Omental fat pad (tissue), 4 donors: ENCODE measurements around the gene MC1R. TPM values are rescaled to one million over a fixed set of nuclear protein-coding genes. Genes with fewer than 3 reads are reported as not detected.
"Not testable (repeated sequence)": the region's sequence is repeated elsewhere in the genome, so short reads cannot be mapped to it uniquely, and the experiment has no call there.

Source experiments
- ATAC-seq: fragments of 150-250 bp; one replicate; pipeline ENCODE4 v1.9.1; 2016; ENCODE audit warnings: mild to moderate bottlenecking, moderate library complexity; ENCODE audit not compliant: low FRiP score
- DNase-seq: peaks from one replicate; pipeline ENCODE4 v3.0.0-alpha.2; 2019; ENCODE audit warnings: low spot score
- CTCF ChIP-seq, 3 donors: fragments of 450-650 bp; IDR thresholded peaks; one replicate each; pipeline ENCODE4 v1.5.1; 2016 to 2017; ENCODE audit warnings: antibody characterized with exemption in 3 of 3, mild to moderate bottlenecking in 3 of 3, moderate library complexity in 2 of 3
- total RNA-seq, 4 donors: library from RNA; depleted of rRNA; stranded (reverse); fragments of >200 nt; gene quantifications; one replicate each; pipeline ENCODE4 v1.1.0, GENCODE V29; 2016

MC1R gene
- total RNA-seq, 4 donors from 2014 or later: 2.5 to 7.4 (median 6.0) TPM

DNA sequence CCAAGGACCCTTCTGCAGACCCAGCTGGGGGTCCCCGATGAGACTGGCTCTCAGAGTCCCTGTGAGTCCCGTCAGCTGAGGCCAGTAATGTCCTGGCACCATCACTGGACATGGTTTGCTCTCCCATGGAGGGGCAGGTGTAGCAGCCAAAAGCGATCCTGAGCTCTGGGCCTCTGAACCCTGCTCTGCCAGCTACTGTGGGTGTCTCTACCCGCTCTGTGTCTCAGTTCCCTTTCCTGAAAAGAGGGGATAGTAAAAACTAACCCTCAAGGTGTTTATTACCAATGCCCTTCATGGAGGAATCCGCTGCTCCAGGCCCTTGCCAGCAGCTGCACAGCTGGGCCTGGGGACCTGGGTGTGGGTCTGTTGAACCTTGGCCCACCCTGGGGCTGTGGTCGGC is 13.3 kb downstream of the MC1R start:
- ATAC-seq (no peak), DNase-seq (no peak)
- TF ChIP-seq CTCF (IDR thresholded peaks at IDR 0.05): no peak

GRCh38 chr16:89934019-89934418 is 15.4 kb downstream of the MC1R start:
- DNase-seq, ATAC-seq: not testable (repeated sequence)

DNA sequence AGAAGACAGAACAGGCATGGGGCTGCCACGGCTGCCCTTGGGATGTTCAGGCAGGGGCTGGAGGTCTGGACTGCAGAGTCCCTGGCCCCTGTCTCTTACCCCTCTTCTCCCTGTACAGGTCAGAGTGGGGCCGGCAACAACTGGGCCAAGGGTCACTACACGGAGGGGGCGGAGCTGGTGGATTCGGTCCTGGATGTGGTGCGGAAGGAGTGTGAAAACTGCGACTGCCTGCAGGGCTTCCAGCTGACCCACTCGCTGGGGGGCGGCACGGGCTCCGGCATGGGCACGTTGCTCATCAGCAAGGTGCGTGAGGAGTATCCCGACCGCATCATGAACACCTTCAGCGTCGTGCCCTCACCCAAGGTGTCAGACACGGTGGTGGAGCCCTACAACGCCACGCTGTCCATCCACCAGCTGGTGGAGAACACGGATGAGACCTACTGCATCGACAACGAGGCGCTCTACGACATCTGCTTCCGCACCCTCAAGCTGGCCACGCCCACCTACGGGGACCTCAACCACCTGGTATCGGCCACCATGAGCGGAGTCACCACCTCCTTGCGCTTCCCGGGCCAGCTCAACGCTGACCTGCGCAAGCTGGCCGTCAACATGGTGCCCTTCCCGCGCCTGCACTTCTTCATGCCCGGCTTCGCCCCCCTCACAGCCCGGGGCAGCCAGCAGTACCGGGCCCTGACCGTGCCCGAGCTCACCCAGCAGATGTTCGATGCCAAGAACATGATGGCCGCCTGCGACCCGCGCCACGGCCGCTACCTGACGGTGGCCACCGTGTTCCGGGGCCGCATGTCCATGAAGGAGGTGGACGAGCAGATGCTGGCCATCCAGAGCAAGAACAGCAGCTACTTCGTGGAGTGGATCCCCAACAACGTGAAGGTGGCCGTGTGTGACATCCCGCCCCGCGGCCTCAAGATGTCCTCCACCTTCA is 16.2 kb downstream of the MC1R start:
- ATAC-seq (no peak), DNase-seq (no peak)
- no peak for TF ChIP-seq CTCF (IDR thresholded peaks at IDR 0.05)

DNA sequence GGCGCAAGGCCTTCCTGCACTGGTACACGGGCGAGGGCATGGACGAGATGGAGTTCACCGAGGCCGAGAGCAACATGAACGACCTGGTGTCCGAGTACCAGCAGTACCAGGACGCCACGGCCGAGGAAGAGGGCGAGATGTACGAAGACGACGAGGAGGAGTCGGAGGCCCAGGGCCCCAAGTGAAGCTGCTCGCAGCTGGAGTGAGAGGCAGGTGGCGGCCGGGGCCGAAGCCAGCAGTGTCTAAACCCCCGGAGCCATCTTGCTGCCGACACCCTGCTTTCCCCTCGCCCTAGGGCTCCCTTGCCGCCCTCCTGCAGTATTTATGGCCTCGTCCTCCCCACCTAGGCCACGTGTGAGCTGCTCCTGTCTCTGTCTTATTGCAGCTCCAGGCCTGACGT is 17.0 kb downstream of the MC1R start:
- ATAC-seq, DNase-seq: not testable (repeated sequence)

DNA sequence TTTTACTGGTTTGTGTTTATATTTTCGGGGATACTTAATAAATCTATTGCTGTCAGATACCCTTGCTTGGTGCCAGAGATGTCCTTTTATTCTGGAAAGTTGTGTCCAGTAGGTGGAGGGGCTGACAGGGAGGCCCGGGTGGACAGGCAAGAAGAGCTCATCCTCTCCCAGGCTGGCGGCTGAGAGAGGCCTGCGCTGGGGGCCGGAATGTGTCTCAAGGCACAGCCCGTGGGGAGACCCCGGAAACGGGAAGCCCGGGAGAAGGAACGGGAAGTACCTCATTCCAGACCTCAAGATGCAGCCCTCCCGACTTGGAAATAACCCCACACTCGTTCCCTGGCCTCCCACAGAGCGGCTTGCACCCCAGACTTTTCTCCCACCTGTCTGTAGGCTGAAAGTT is 17.4 kb downstream of the MC1R start:
- ATAC-seq (no peak), DNase-seq (no peak)
- no peak for TF ChIP-seq CTCF (IDR thresholded peaks at IDR 0.05)

- ATAC-seq (no peak), DNase-seq (no peak)
- TF ChIP-seq CTCF (IDR thresholded peaks at IDR 0.05): no peak
These were observed 17.8 kb downstream of the MC1R start for GRCh38 chr16:89936508-89936907.

GRCh38 chr16:89936981-89937380 is 18.3 kb downstream of the MC1R start:
- no peak for DNase-seq
- TF ChIP-seq CTCF (IDR thresholded peaks at IDR 0.05): no peak
- no peak for ATAC-seq

- DNase-seq: no peak
- no peak for TF ChIP-seq CTCF (IDR thresholded peaks at IDR 0.05)
- no peak for ATAC-seq
These were observed 19.7 kb downstream of the MC1R start for GRCh38 chr16:89938175-89938885.
